ENCODE data around the gene OVOL1. TPM values are rescaled to one million over a fixed set of nuclear protein-coding genes. Genes with fewer than 3 reads are reported as not detected.
A peak's percentile ranks its signal among the peaks of the same experiment; 100 is the strongest.
"Not testable (repeated sequence)": the region's sequence is repeated elsewhere in the genome, so short reads cannot be mapped to it uniquely, and the experiment has no call there.

Gene OVOL1
- total RNA-seq, 4 donors from 2014 or later, result not detected

DNA sequence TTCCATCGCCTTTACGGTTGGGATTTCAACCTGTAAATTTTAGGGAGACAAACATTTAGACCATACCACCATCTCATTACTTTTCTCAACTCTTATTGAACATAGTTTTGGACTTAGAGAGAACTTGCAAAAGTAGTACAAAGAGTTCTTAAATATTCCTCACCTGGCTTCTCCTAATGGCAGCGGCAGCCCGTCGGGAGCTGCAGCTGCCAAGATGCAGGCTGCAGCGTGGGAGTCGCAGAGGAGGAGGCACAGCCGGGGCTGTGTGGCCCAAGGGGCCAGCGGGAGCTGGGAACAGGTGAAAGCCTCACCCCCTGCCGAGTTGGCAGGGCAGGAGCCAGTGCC is 43.2 kb upstream of the OVOL1 start:
- no peak for TF ChIP-seq POLR2AphosphoS5 (IDR thresholded peaks at IDR 0.05)
- no peak for TF ChIP-seq EP300 (IDR thresholded peaks at IDR 0.05)
- no peak for TF ChIP-seq POLR2A (IDR thresholded peaks at IDR 0.05; ENCODE audit: low read depth)
- TF ChIP-seq CTCF (IDR thresholded peaks at IDR 0.05), result no peak
- intact Hi-C loops (cut with DNase I), result no loop called here
- Histone ChIP-seq H3K36me3 (no peaks in the 10 kb centered on the region), H3K27me3 (peaks cover 0 to 24% (median 0%) of the 10 kb centered on the region in 4 donors), H3K4me3 (no peak overlapping the region), H3K4me1 (no peaks in the 10 kb centered on the region), H3K27ac (replicated peaks in 1 of 4) (no peak overlapping the region), H3K9me3 (no peaks in the 10 kb centered on the region)
- DNase-seq (ENCODE audit: extremely low spot score), result peak; percentile 89
- WGBS, result 69% methylated on average over 8 of the region's 10 CpGs

DNA sequence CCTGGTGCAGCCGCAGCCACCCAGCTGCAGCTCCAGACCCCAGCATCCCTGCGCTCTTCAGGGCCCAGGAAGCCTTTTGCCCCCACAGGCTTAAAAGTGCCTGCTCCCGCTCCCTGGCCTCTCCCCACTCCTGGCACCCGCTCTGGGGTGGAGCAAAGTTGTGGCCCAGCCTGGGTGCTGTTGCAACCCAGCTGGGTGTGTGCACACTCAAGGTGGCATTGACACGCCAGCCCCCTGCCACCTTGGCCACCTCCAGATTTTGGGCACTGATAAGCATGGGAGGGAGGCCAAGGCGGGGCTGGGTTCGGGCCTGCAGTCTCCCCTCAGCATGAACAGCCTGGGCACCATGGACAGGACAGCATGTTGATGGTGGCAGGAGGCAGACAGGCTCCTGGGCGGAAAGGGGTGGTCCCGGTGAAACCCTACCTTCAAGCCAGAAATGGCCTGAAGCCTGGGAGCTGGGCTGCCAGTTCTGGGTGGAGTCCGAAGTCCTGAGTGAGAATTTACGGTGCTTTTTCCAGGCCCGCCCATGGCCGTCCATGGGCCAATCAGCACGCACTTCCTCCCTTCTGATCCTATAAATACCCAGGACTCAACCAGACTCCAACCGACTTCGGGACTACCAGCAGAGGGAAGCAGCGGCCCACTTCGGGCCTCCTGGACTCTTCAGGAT is 42.7 kb upstream of the OVOL1 start:
- Histone ChIP-seq H3K36me3 (no peaks in the 10 kb centered on the region), H3K27ac (replicated peaks in 1 of 4) (no peak overlapping the region), H3K27me3 (peaks cover 0 to 24% (median 0%) of the 10 kb centered on the region in 4 donors), H3K4me3 (no peak overlapping the region), H3K4me1 (no peaks in the 10 kb centered on the region), H3K9me3 (no peaks in the 10 kb centered on the region)
- no peak for DNase-seq (ENCODE audit: extremely low spot score)
- WGBS, result 87% methylated on average over 7 of the region's 18 CpGs
- intact Hi-C loops (cut with DNase I), result no loop called here
- no peak for TF ChIP-seq POLR2AphosphoS5 (IDR thresholded peaks at IDR 0.05)
- peak in 1 of 3 experiments; percentile 7 for TF ChIP-seq CTCF (IDR thresholded peaks at IDR 0.05)

DNA sequence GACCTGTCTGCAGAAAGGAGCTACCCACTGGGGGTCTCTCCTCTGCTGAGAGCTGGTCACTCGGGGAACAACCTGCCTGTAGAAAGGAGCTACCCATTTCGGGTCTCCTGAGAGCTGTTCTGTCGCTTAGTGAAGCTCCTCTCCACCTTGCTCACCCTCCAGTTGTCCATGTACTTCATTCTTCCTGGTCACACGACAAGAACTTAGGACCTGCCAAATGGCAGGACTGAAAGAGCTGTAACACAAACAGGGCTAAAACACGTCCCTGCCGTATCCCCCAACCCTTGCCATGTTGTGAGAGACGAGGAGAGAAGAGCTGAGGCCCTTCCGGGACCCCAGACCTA is 42.2 kb upstream of the OVOL1 start:
- 86% methylated on average over 8 of the region's 8 CpGs for WGBS
- no peaks in the 10 kb centered on the region for H3K9me3 ChIP-seq
- intact Hi-C loops (cut with DNase I), result no loop called here

DNA sequence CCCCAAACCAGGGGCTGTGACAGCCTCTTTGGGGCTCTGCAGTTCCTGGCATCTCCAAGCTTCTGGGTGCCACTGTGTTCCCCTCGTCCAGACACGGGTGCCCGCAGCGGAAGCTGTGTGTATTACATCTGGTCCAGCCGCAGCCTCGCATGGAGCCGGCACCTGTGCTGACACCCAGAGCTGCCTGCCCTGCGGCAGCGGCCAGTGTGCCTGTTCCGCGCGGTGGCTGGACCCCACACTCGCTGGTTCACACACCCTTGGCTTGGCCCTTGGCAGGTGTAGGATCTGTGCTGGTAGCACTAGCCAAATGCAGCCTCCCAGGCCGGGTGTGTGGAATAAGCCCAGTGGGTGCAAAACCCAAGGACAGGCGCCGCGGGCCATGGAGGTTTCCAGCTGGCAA is 41.8 kb upstream of the OVOL1 start:
- 100% methylated on average over 4 of the region's 17 CpGs for WGBS
- no peak overlapping the region for H3K4me3 ChIP-seq
- peak; percentile 90 for DNase-seq (ENCODE audit: extremely low spot score)
- no peaks in the 10 kb centered on the region for H3K4me1 ChIP-seq
- H3K27me3 ChIP-seq, result peaks cover 0 to 24% (median 0%) of the 10 kb centered on the region in 4 donors
- H3K27ac ChIP-seq (replicated peaks in 1 of 4), result no peak overlapping the region
- H3K36me3 ChIP-seq, result no peaks in the 10 kb centered on the region
- intact Hi-C loops (cut with DNase I), result no loop called here
- H3K9me3 ChIP-seq, result no peaks in the 10 kb centered on the region
- no peak for TF ChIP-seq POLR2AphosphoS5 (IDR thresholded peaks at IDR 0.05)
- TF ChIP-seq EP300 (IDR thresholded peaks at IDR 0.05), result no peak
- TF ChIP-seq POLR2A (IDR thresholded peaks at IDR 0.05; ENCODE audit: low read depth), result no peak
- no peak for TF ChIP-seq CTCF (IDR thresholded peaks at IDR 0.05)

More for the DNA sequence above, 42.2 kb upstream of the OVOL1 start:
- Histone ChIP-seq H3K4me1 (no peaks in the 10 kb centered on the region), H3K36me3 (no peaks in the 10 kb centered on the region), H3K27me3 (peaks cover 0 to 24% (median 0%) of the 10 kb centered on the region in 4 donors), H3K4me3 (no peak overlapping the region), H3K27ac (replicated peaks in 1 of 4) (no peak overlapping the region)
- peak; percentile 81 for DNase-seq (ENCODE audit: extremely low spot score)
- no peak for TF ChIP-seq CTCF (IDR thresholded peaks at IDR 0.05)

GRCh38 chr11:65762169-65762568 is 24.7 kb upstream of the OVOL1 start:
- H3K27ac ChIP-seq (replicated peaks in 1 of 4); H3K27me3 ChIP-seq; H3K4me1 ChIP-seq; DNase-seq (ENCODE audit: extremely low spot score); intact Hi-C loops (cut with DNase I); H3K9me3 ChIP-seq; H3K4me3 ChIP-seq; H3K36me3 ChIP-seq: not testable (repeated sequence)
- 84% methylated on average over 5 of the region's 5 CpGs for WGBS

DNA sequence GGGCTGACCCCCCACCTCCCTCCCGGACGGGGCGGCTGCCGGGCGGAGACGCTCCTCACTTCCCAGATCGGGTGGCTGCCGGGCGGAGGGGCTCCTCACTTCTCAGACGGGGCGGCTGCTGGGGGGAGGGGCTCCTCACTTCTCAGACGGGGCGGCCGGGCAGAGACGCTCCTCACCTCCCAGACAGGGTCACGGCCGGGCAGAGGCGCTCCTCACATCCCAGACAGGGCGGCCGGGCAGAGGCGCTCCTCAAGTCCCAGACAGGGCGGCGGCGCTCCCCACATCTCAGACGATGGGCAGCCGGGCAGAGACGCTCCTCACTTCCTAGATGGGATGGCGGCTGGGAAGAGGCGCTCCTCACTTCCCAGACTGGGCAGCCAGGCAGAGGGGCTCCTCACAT is 24.0 kb upstream of the OVOL1 start:
- H3K4me1 ChIP-seq; intact Hi-C loops (cut with DNase I); H3K36me3 ChIP-seq; H3K27ac ChIP-seq (replicated peaks in 1 of 4); DNase-seq (ENCODE audit: extremely low spot score); H3K4me3 ChIP-seq; H3K27me3 ChIP-seq; H3K9me3 ChIP-seq: not testable (repeated sequence)
- WGBS, result 80% methylated on average over 7 of the region's 29 CpGs

Data from esophagus muscularis mucosa (tissue), 4 donors.